GM04503 (cell line): ENCODE data around the gene FHIT.

Experiments used
- DNase-seq: peaks from one replicate; pipeline ENCODE4 v3.0.0-alpha.2; 2012; ENCODE audit warnings: low read depth

The FHIT gene

GRCh38 chr3:60399861-60400845 lies 851.1 kb downstream of the FHIT start:
- DNase-seq = no peak

- DNase-seq = no peak
These were observed 852.0 kb downstream of the FHIT start for GRCh38 chr3:60399292-60399691.

GRCh38 chr3:60395173-60395762 lies 856.0 kb downstream of the FHIT start:
- DNase-seq = no peak

GRCh38 chr3:60393946-60394345 lies 857.3 kb downstream of the FHIT start:
- DNase-seq = no peak

- no peak for DNase-seq
These were observed 858.8 kb downstream of the FHIT start for GRCh38 chr3:60392501-60392900.

- no peak for DNase-seq
These were observed 860.0 kb downstream of the FHIT start for GRCh38 chr3:60391292-60391691.

GRCh38 chr3:60388731-60389130 lies 862.5 kb downstream of the FHIT start:
- no peak for DNase-seq

- DNase-seq = no peak
These were observed 864.9 kb downstream of the FHIT start for GRCh38 chr3:60386306-60386705.

- no peak for DNase-seq
These were observed 866.9 kb downstream of the FHIT start for GRCh38 chr3:60384341-60384740.

GRCh38 chr3:60383345-60383744 lies 867.9 kb downstream of the FHIT start:
- DNase-seq = no peak

GRCh38 chr3:60366486-60366885 lies 884.8 kb downstream of the FHIT start:
- no peak for DNase-seq

- no peak for DNase-seq
These were observed 885.9 kb downstream of the FHIT start for GRCh38 chr3:60365360-60365759.

GRCh38 chr3:60364475-60364874 lies 886.8 kb downstream of the FHIT start:
- DNase-seq = no peak

- no peak for DNase-seq
These were observed 887.4 kb downstream of the FHIT start for GRCh38 chr3:60363817-60364216.

GRCh38 chr3:60355825-60356224 lies 895.4 kb downstream of the FHIT start:
- no peak for DNase-seq

GRCh38 chr3:60351481-60351880 lies 899.8 kb downstream of the FHIT start:
- no peak for DNase-seq

GRCh38 chr3:60344340-60344739 lies 906.9 kb downstream of the FHIT start:
- DNase-seq = no peak

- no peak for DNase-seq
These were observed 907.4 kb downstream of the FHIT start for GRCh38 chr3:60343831-60344230.

GRCh38 chr3:60339304-60339703 lies 911.9 kb downstream of the FHIT start:
- DNase-seq = no peak

- DNase-seq = no peak
These were observed 913.8 kb downstream of the FHIT start for GRCh38 chr3:60337421-60337820.

GRCh38 chr3:60336061-60336460 lies 915.2 kb downstream of the FHIT start:
- no peak for DNase-seq

- DNase-seq = no peak
These were observed 917.5 kb downstream of the FHIT start for GRCh38 chr3:60333710-60334109.

GRCh38 chr3:60330107-60330506 lies 921.1 kb downstream of the FHIT start:
- no peak for DNase-seq
